GM23338 (cell line): ENCODE data around the gene SBF1. TPM values are rescaled to one million over a fixed set of nuclear protein-coding genes. Genes with fewer than 3 reads are reported as not detected.

Source experiments
- ATAC-seq: fragments of 200-7000 bp; cut with Tn5 transposase; 3 replicates; pipeline ENCODE4 v1.9.1; 2020
- DNase-seq: peaks from one replicate; pipeline ENCODE4 v3.0.0-alpha.2; 2015; ENCODE audit warnings: low spot score
- H2AFZ ChIP-seq: fragments of 200-600 bp; sonication (generic); 2 replicates; pipeline ENCODE4 v1.8.0; 2016; ENCODE audit warnings: antibody characterized with exemption, mild to moderate bottlenecking, moderate library complexity
- H3F3A ChIP-seq: fragments of 200-600 bp; sonication (generic); replicated peaks from 2 replicates; pipeline ENCODE4 v1.8.0; 2017; ENCODE audit warnings: antibody characterized with exemption, mixed run types, low read depth
- H3K27ac ChIP-seq: fragments of 200-600 bp; sonication (generic); 2 replicates; pipeline ENCODE4 v1.6.1; 2016; ENCODE audit warnings: low read depth
- H3K27me3 ChIP-seq: fragments of 200-600 bp; sonication (generic); 2 replicates; pipeline ENCODE4 v1.8.0; 2016; ENCODE audit warnings: mild to moderate bottlenecking, mixed run types, moderate library complexity; ENCODE audit not compliant: insufficient read depth
- H3K36me3 ChIP-seq: fragments of 200-600 bp; sonication (generic); 2 replicates; pipeline ENCODE4 v1.8.0; 2016; ENCODE audit warnings: mild to moderate bottlenecking; ENCODE audit not compliant: insufficient read depth
- H3K4me1 ChIP-seq: fragments of 200-600 bp; sonication (generic); 2 replicates; pipeline ENCODE4 v1.8.0; 2016; ENCODE audit warnings: mild to moderate bottlenecking, moderate library complexity; ENCODE audit not compliant: insufficient read depth
- H3K4me2 ChIP-seq: fragments of 200-600 bp; sonication (generic); 2 replicates; pipeline ENCODE4 v1.7.1; 2017; ENCODE audit warnings: mixed run types
- H3K4me3 ChIP-seq: fragments of 200-600 bp; sonication (generic); 2 replicates; pipeline ENCODE4 v1.6.1; 2016; ENCODE audit warnings: mixed run types
- H3K79me2 ChIP-seq: fragments of 200-600 bp; sonication (generic); replicated peaks from 2 replicates; pipeline ENCODE4 v1.8.0; 2017; ENCODE audit warnings: mild to moderate bottlenecking; ENCODE audit not compliant: insufficient read depth
- H3K9me2 ChIP-seq: fragments of 200-600 bp; sonication (generic); 2 replicates; pipeline ENCODE4 v1.8.0; 2017; ENCODE audit not compliant: insufficient read depth
- H4K20me1 ChIP-seq: fragments of 200-600 bp; sonication (generic); replicated peaks from 2 replicates; pipeline ENCODE4 v1.8.0; 2017; ENCODE audit warnings: mild to moderate bottlenecking; ENCODE audit not compliant: insufficient read depth
- H3K27ac Mint-ChIP-seq: 2 replicates; pipeline ENCODE4 v1.8.0; 2020; ENCODE audit warnings: inconsistent platforms, mild to moderate bottlenecking, moderate library complexity, mixed read lengths
- H3K27me3 Mint-ChIP-seq: 3 replicates; pipeline ENCODE4 v1.8.0; 2022; ENCODE audit warnings: low read depth, mild to moderate bottlenecking, moderate library complexity, mixed read lengths, inconsistent platforms; ENCODE audit not compliant: insufficient read depth, poor library complexity
- H3K36me3 Mint-ChIP-seq: 3 replicates; pipeline ENCODE4 v1.8.0; 2021; ENCODE audit warnings: low read depth, mild to moderate bottlenecking, inconsistent platforms, moderate library complexity, mixed read lengths
- H3K4me1 Mint-ChIP-seq: 3 replicates; pipeline ENCODE4 v1.8.0; 2020; ENCODE audit warnings: mild to moderate bottlenecking, inconsistent platforms, mixed read lengths
- H3K4me3 Mint-ChIP-seq: 3 replicates; pipeline ENCODE4 v1.8.0; 2021; ENCODE audit warnings: moderate library complexity, mild to moderate bottlenecking, inconsistent platforms, mixed read lengths
- H3K9me3 Mint-ChIP-seq: 3 replicates; pipeline ENCODE4 v1.8.0; 2020; ENCODE audit warnings: moderate library complexity, mild to moderate bottlenecking, inconsistent platforms, mixed read lengths
- CREB1 ChIP-seq: fragments of 250-450 bp; sonication (Bioruptor Pico); IDR thresholded peaks from 2 replicates; pipeline ENCODE4 v1.5.0; 2020; ENCODE audit warnings: low read depth, mild to moderate bottlenecking, moderate library complexity
- CTCF ChIP-seq, 2 experiments: fragments of 200-600 bp in 1 of 2; sonication (generic) in 1 of 2; conservative IDR thresholded peaks; 2 replicates each; pipeline versions ENCODE4 v1.5.1 to v1.6.1; 2016 to 2017; ENCODE audit warnings: antibody characterized with exemption in 2 of 2, low read depth in 2 of 2, mild to moderate bottlenecking in 2 of 2, moderate library complexity in 1 of 2
- ETS1 ChIP-seq: IDR thresholded peaks from 2 replicates; pipeline ENCODE4 v1.6.1; 2016; ENCODE audit warnings: antibody characterized with exemption
- EZH2 ChIP-seq: fragments of 200-600 bp; sonication (generic); IDR thresholded peaks from one replicate; pipeline ENCODE4 v1.8.0; 2017; ENCODE audit warnings: antibody characterized with exemption, mild to moderate bottlenecking, low read depth; ENCODE audit not compliant: unreplicated experiment
- REST ChIP-seq: IDR thresholded peaks from one replicate; pipeline ENCODE4 v1.6.1; 2018; ENCODE audit warnings: antibody characterized with exemption; ENCODE audit not compliant: unreplicated experiment
- STAT1 ChIP-seq: IDR thresholded peaks from one replicate; pipeline ENCODE4 v1.6.1; 2016; ENCODE audit warnings: antibody characterized with exemption; ENCODE audit not compliant: unreplicated experiment
- ZNF114 ChIP-seq: fragments of 250-450 bp; sonication (Bioruptor Pico); IDR thresholded peaks from 2 replicates; pipeline ENCODE4 v1.5.0; 2020; ENCODE audit warnings: mild to moderate bottlenecking, moderate library complexity
- ZNF331 ChIP-seq: fragments of 250-450 bp; sonication (Bioruptor Pico); IDR thresholded peaks from 2 replicates; pipeline ENCODE4 v1.5.0; 2020; ENCODE audit warnings: low read depth, mild to moderate bottlenecking, moderate library complexity
- polyA plus RNA-seq: library from polyadenylated mRNA; unstranded; fragments of >200 nt; fragmentation: Nextera tagmentation; extraction: Ambion mirVana; gene quantifications from 2 replicates; pipeline ENCODE4 v1.2.1, GENCODE V29; 2016
- total RNA-seq: library from RNA; depleted of rRNA; stranded (reverse); fragments of >200 nt; shearing (Covaris generic); gene quantifications from 2 replicates; pipeline ENCODE4 v1.2.3, GENCODE V29; 2014

SBF1 gene
- total and polyA plus RNA-seq, 2 experiments from 2014 or later = 26.5 to 85.4 TPM

- Mint-ChIP-seq H3K36me3 (0 out of 3 replicates have a peak, but pooled peaks cover under 1% of the 10 kb centered on the region), H3K27ac (no peak overlapping the region), H3K4me1 (peaks cover 3% of the 10 kb centered on the region; the same call in 1 of the 3 replicates), H3K9me3 (no peaks in the 10 kb centered on the region), H3K4me3 (no peak overlapping the region), H3K27me3 (peaks cover 9% of the 10 kb centered on the region)
- Histone ChIP-seq H2AFZ (no peak overlapping the region), H3K4me1 (no peaks in the 10 kb centered on the region), H3K4me2 (no peak overlapping the region), H3F3A (no peaks in the 10 kb centered on the region), H3K36me3 (no peaks in the 10 kb centered on the region), H3K27me3 (no peaks in the 10 kb centered on the region), H3K79me2 (no peaks in the 10 kb centered on the region), H4K20me1 (no peaks in the 10 kb centered on the region), H3K4me3 (no peak overlapping the region), H3K27ac (no peak overlapping the region), H3K9me2 (no peaks in the 10 kb centered on the region)
- no peak for DNase-seq
- TF ChIP-seq ZNF114 (no peak), CTCF (conservative IDR thresholded peaks at IDR 0.05; ENCODE audit: low read depth in 2 of 2) (no peak), ETS1 (no peak), CREB1 (CRISPR knock-in tag) (no peak), STAT1 (no peak)
- ATAC-seq = no peak
Observed at GRCh38 chr22:50488006-50488677, 13.3 kb upstream of the SBF1 start.

GRCh38 chr22:50487290-50488005 is 12.6 kb upstream of the SBF1 start:
- peaks cover 3% of the 10 kb centered on the region; the same call in 1 of the 3 replicates for H3K4me1 Mint-ChIP-seq
- H3K27ac Mint-ChIP-seq = no peak overlapping the region
- Histone ChIP-seq H3K36me3 (no peaks in the 10 kb centered on the region), H3K79me2 (no peaks in the 10 kb centered on the region), H3F3A (no peaks in the 10 kb centered on the region), H3K4me3 (no peak overlapping the region), H2AFZ (no peak overlapping the region), H3K4me2 (no peak overlapping the region), H3K9me2 (no peaks in the 10 kb centered on the region), H3K27me3 (no peaks in the 10 kb centered on the region), H3K27ac (no peak overlapping the region), H3K4me1 (no peaks in the 10 kb centered on the region), H4K20me1 (no peaks in the 10 kb centered on the region)
- no peak overlapping the region for H3K4me3 Mint-ChIP-seq
- DNase-seq (no peak), ATAC-seq (no peak)
- no peaks in the 10 kb centered on the region for H3K9me3 Mint-ChIP-seq
- H3K36me3 Mint-ChIP-seq = 0 out of 3 replicates have a peak, but pooled peaks cover 3% of the 10 kb centered on the region
- H3K27me3 Mint-ChIP-seq = peaks cover 9% of the 10 kb centered on the region
- no peak for TF ChIP-seq EZH2
- no peak for TF ChIP-seq STAT1
- TF ChIP-seq ETS1 = no peak
- TF ChIP-seq CREB1 (CRISPR knock-in tag) = no peak
- TF ChIP-seq ZNF331 = no peak
- TF ChIP-seq REST = no peak
